MM.1S (cell line): ENCODE measurements around the gene SLC39A1.

ENCODE experiments used
- EZH2 ChIP-seq: fragments of 300-600 bp; sonication (generic); optimal IDR thresholded peaks from 2 replicates; pipeline ENCODE3; 2017; ENCODE audit warnings: low read depth, mild to moderate bottlenecking, antibody characterized with exemption, low read length, mixed read lengths
- EZH2phosphoT487 ChIP-seq: fragments of 300-600 bp; sonication (generic); IDR thresholded peaks from 2 replicates; pipeline ENCODE4 v1.6.1; 2018; ENCODE audit warnings: antibody characterized with exemption, low read length
- TF ChIP-seq, protein P1 (sequence below): fragments of 300-600 bp; sonication (generic); IDR thresholded peaks from 2 replicates; pipeline ENCODE4 v1.5.1; 2016; ENCODE audit warnings: antibody characterized with exemption, low read length, mixed read lengths

DNA sequence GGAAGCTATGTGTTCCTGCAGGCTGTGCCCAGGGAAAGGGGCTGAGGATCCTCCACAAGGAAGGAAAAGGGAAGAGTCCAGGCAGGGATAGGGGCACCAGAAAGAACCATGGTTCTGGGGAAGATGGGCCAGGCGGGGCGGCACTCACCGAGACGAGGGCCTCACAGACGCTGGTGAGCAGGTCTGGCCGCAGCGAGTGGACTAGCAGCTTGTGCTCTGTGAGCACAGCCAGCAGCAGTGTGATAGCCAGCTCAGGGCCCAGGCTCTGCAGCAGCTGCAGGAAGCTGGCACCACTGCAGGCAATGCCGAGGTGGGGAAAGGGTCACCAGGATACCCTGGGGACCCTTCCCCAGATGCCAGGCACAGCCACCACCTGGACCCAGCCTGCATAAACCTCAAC lies 22.6 kb downstream of the SLC39A1 start:
- TF ChIP-seq, protein P1, sequence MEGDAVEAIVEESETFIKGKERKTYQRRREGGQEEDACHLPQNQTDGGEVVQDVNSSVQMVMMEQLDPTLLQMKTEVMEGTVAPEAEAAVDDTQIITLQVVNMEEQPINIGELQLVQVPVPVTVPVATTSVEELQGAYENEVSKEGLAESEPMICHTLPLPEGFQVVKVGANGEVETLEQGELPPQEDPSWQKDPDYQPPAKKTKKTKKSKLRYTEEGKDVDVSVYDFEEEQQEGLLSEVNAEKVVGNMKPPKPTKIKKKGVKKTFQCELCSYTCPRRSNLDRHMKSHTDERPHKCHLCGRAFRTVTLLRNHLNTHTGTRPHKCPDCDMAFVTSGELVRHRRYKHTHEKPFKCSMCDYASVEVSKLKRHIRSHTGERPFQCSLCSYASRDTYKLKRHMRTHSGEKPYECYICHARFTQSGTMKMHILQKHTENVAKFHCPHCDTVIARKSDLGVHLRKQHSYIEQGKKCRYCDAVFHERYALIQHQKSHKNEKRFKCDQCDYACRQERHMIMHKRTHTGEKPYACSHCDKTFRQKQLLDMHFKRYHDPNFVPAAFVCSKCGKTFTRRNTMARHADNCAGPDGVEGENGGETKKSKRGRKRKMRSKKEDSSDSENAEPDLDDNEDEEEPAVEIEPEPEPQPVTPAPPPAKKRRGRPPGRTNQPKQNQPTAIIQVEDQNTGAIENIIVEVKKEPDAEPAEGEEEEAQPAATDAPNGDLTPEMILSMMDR: no peak
- no peak for TF ChIP-seq EZH2phosphoT487
- TF ChIP-seq EZH2: no peak
